Frontal cortex (tissue), 4 donors: ENCODE measurements around the gene CLEC16A. TPM values are rescaled to one million over a fixed set of nuclear protein-coding genes. Genes with fewer than 3 reads are reported as not detected.
"Not testable (repeated sequence)": the region's sequence is repeated elsewhere in the genome, so short reads cannot be mapped to it uniquely, and the experiment has no call there.

Source experiments
- DNase-seq, 2 donors: peaks; one replicate each; pipeline ENCODE4 v3.0.0; 2012; ENCODE audit warnings: low spot score in 2 of 2
- FAIRE-seq: peaks from 2 replicates; lab custom pipeline; 2012; peaks lifted over from hg19 to GRCh38; lab: Jason Lieb, UNC
- total RNA-seq: library from RNA; depleted of rRNA; stranded (reverse); fragments of >200 nt; gene quantifications from one replicate; pipeline ENCODE4 v1.2.3, GENCODE V29; 2014
- donor health status: control.
- donor health status: control.
- donor health status: control.

Gene CLEC16A
- total RNA-seq, 1 donor from 2014 or later = 31.4 TPM

GRCh38 chr16:11213373-11213772 lies 269.0 kb downstream of the CLEC16A start:
- no peak for DNase-seq
- FAIRE-seq = no peak

- DNase-seq = no peak
- no peak for FAIRE-seq
These were observed 269.4 kb downstream of the CLEC16A start for GRCh38 chr16:11213799-11214198.

DNA sequence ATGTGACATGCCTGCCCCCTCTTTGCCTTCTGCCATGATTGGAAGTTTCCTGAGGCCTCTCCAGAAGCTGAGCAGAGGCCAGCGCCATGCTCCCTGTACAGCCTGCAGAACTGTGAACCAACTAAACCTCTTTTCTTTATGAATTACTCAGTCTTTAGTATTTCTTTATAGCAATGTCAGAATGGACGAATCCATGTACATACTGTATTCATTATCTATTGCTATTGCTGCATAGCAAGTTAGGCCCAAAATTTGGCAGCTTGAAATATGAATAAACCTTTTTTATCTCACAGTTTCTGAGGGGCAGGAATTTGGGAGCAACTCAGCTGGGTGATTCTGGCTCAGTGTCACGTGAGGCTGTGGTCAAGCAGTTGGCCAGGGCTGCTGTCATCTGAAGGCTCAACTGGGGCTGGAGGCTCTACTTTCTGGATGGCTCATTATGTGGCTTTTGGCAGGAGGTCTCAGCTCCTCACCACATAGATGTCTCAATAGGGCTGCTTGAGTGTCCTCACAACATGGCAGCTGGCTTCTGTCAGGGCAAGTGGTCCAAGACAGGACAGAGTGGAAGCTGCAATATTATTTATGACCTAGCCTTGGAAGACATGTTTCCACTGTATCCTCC lies 271.7 kb downstream of the CLEC16A start:
- DNase-seq = no peak

GRCh38 chr16:11217651-11218603 lies 273.6 kb downstream of the CLEC16A start:
- FAIRE-seq = no peak
- DNase-seq = no peak

More for the DNA sequence above, 271.7 kb downstream of the CLEC16A start:
- FAIRE-seq = no peak

DNA sequence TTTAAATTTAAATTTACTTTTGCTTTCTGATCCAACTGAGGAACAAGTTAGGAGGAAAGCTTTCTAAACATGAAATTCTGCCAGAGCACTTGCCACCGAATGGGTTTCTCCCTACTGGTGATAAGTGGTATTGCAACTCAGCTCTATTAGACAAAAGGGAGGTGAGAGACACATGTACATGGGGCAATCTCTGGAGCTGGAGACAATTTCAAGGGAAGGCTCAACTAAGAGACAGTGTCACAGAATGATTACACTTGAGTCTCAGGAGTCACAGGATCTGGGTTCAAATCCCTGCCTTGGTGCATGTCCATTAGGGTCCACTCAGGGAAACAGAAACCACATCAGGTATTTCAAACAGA lies 274.2 kb downstream of the CLEC16A start:
- no peak for FAIRE-seq
- DNase-seq = no peak

DNA sequence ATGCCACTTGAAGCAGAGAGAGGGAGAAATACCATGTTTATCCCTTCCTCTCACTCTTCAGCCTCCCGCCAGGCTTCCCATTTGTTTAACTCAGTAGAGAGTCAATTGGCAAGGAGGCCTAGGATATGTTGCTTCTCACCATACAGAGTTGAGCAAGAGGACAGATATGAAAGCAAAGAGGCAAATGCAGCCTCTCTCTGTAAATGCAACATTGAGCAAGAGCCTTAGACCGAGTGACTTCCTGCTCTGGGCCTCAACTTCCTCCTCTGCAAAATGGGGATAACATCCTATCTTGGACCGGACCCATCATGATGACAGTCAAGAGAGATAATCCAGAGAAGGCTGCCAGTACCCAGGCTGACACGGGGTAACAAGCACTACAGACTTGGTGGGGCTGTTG lies 274.8 kb downstream of the CLEC16A start:
- no peak for FAIRE-seq
- no peak for DNase-seq

DNA sequence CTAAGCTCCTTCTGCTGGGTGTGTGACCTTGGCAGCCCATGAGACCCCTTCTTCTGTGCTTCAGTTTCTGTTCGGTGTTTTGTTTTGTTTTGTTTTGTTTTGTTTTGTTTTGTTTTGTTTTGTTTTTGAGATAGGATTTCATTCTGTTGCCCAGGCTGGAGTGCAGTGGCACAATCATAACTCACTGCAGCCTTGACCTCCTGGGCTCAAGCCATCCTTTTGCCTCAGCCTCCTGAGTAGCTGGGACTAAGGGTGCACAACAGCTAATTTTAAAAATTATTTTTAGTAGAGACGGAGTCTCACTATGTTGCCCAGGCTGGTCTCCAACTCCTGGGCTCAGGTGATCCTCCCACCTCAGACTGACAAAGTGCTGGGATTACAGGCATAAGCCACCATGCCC lies 276.1 kb downstream of the CLEC16A start:
- FAIRE-seq = not testable (repeated sequence)

GRCh38 chr16:11224096-11224893 lies 279.9 kb downstream of the CLEC16A start:
- DNase-seq = peak in 1 of 2 donors; percentile 62

More for the DNA sequence above, 276.1 kb downstream of the CLEC16A start:
- DNase-seq = not testable (repeated sequence)

GRCh38 chr16:11224894-11225676 lies 280.7 kb downstream of the CLEC16A start:
- DNase-seq (no peak), FAIRE-seq (no peak)

More at GRCh38 chr16:11224096-11224893, 279.9 kb downstream of the CLEC16A start:
- FAIRE-seq = no peak

GRCh38 chr16:11225677-11226549 lies 281.5 kb downstream of the CLEC16A start:
- DNase-seq (no peak), FAIRE-seq (no peak)

GRCh38 chr16:11229432-11229831 lies 285.1 kb downstream of the CLEC16A start:
- DNase-seq (no peak), FAIRE-seq (no peak)

DNA sequence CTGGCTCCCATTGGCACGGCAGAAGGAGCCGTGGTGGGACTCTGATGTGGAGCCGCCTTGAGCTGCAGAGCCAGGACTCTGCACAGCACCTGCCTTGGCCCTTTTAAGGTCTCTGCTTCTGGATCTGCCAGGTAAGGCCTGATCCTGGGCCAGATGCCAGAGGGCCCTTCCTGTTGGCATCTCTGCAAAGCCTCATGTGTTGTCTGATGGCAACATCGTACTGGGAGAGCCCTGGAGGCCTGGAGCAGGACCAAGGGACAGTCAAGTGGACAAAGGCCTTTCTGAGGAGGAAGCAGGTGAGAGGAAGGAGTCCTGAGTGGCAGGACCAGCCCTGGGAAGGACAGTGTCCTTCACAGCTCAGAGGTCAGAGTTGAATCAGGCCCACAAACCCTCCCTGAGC lies 285.5 kb downstream of the CLEC16A start:
- FAIRE-seq (no peak), DNase-seq (no peak)

DNA sequence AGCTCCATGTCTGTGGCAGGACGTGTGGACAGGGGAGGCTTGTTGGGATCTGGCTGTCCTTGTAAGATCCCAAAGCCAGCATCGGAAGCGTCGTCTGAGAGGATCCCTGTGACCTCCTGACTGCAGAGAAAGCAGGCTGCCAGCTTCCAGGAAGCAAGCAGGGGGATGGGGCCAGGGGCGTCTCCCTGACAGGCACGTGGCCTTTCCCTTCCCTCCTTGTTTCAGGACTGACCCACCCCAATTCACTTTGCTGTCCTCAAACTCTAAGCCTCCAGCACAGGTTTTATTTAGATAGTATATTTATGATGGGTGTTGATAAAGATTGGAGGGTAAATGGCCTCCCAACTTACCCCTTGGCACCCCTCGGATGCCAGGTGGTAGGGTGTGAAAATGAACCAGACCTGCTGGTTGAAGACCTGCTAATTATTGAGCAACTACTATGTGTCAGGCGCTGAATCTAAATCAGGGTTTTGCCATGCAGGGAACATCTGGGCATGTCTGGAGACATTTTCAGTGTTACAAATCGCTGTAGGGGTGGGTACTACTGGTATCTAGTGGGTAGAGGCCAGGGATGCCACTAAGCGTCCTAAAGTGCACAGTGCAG lies 287.1 kb downstream of the CLEC16A start:
- FAIRE-seq = no peak

More for the DNA sequence above, 287.1 kb downstream of the CLEC16A start:
- no peak for DNase-seq

Other genes starting within 250 kb of the CLEC16A start
- gene TEKT5, start 249.6 kb upstream of the CLEC16A start, total RNA-seq = 1.6 TPM
- gene NUBP1, start 200.7 kb upstream of the CLEC16A start, total RNA-seq = 14.3 TPM
- 17.5 TPM for gene TVP23A, start 125.8 kb upstream of the CLEC16A start, total RNA-seq
- under 0.01 TPM for gene CIITA, start 67.4 kb upstream of the CLEC16A start, total RNA-seq
- 8.2 TPM for gene DEXI, start 2.1 kb upstream of the CLEC16A start, total RNA-seq